HG03571 (cell line): ENCODE data around the gene ADAM22.
"Not testable (repeated sequence)": the region's sequence is repeated elsewhere in the genome, so short reads cannot be mapped to it uniquely, and the experiment has no call there.

Source experiments
- ATAC-seq: cut with Tn5 transposase; IDR thresholded peaks from one replicate; pipeline ENCODE4 v1.9.1; 2021; ENCODE audit not compliant: unreplicated experiment

The ADAM22 gene

DNA sequence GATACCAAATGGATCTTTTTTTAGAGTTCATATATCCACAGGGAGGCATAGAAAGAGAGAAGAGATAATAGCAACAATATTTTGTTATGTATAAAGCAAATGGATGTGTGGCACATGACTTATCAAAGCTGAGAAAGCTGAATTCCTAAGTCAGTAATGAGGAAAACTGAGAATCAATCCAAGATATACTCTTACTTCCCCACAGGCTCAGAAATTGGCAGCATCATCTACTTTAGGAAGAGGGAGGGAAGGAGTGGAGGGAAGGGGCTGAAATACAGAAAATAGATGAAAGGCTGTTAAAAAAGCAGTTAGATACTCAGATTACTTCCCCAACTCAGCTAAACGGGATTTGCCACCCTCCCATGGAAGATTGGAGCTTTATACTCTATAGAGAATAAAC is 222.3 kb downstream of the ADAM22 start:
- ATAC-seq: no peak

DNA sequence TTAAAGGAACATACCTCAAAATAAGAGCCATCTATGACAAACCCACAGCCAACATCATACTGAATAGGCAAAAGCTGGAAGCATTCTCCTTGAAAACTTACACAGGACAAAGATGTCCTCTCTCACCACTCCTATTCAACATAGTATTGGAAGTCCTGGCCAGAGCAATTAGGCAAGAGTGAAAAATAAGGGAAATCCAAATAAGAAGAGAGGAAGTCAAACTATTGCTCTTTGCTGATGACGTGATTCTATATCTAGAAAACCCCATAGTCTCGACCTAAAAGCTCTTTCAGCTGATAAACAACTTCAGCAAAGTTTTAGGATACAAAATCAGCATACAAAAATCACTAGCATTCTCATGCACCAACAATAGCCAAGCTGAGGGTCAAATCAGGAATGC is 225.7 kb downstream of the ADAM22 start:
- ATAC-seq: not testable (repeated sequence)

DNA sequence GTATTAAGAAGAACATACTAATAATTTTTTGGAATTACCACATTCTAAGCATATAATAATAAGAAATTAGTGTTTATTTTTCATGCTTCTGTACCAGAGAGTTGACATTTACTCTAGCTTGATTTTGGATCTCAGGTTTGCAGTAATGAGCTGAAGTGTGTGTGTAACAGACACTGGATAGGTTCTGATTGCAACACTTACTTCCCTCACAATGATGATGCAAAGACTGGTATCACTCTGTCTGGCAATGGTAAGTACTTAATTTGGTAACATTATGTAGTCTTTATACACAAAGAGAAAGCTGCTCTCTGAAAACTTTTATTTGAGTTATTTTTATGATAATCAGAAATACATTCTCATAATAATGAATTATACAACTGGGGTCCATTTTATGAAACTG is 231.6 kb downstream of the ADAM22 start:
- ATAC-seq: no peak

DNA sequence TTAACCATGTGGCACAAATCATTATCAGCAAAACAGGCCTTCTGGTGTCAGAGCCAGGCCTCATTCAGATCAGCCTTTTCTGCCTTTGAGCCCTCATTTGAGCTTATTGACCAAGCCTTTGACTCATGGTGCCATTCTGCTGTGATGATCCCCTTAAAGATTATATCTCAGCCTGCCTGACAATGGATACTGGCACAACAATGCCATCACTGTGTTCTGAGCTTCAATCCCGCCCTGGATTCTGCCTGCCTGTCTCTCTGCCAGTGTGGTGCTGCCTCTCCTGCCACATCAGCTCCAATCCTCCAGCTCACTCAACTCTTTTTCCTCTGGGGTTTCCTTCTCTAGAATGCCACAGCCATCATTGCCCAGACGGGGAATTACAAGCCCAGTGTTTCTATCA is 233.2 kb downstream of the ADAM22 start:
- ATAC-seq: no peak

DNA sequence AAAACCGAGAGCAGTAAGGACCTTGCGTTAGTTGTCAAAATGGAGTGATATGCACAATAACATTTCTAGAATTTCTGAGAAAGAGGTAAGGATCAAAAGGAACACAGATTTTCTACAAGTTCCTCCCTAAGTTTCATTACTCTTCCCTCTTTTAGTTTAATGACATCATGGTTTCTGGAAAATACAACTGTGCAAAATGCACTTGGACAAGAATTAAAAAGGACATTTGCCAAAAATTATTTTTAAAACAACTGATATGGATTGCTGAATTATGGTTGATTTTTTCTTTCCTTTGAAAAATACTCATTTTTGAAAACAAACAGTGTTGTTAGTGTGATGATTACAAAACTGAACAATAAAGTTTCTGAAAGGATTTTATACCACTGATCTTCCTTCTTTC is 233.7 kb downstream of the ADAM22 start:
- no peak for ATAC-seq

DNA sequence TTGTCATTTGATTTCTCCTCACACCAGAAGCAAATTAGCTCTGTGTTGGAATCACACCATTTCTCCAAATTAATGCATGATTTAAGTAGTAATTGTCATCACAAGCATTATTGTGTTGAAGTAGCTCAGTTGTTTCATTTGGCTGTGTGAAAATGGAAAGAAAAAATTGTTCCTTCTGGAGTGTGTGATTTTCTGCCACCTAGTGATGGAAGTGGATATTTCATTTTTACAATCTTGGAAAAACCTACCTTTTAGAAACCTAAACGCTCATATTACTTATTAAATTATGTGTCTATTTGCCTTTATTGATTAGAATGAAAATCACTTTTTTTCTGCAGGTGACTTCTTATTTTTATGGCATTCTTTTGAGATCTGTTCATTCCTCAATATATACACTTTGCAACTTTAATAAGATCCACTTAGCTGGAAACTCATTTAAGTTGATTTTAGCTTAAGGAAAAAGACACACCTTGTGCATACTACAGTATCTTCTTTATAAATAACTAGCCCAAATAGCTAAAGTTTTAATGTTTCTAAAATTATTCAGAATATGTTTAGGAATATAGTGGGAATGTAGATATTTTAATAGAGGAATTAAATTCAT is 235.8 kb downstream of the ADAM22 start:
- no peak for ATAC-seq

DNA sequence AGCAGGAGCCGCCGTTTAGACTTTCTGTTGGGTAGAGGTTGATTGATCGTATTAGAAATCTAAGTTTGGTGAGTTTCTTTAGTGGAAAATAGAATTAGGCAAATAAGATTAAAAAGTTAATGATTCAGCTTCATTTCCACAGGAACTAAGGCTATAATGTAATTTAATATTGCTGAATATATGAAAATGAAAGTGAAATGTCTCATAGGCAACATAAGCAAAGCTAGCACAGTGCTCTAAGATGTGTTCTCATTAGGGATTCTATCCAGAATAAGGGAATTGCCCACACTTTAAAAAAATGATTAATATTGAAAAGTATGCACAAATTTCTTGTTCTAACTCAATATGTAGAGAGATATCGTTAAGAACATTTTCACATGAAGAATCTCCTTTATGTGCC is 238.8 kb downstream of the ADAM22 start:
- ATAC-seq: no peak

DNA sequence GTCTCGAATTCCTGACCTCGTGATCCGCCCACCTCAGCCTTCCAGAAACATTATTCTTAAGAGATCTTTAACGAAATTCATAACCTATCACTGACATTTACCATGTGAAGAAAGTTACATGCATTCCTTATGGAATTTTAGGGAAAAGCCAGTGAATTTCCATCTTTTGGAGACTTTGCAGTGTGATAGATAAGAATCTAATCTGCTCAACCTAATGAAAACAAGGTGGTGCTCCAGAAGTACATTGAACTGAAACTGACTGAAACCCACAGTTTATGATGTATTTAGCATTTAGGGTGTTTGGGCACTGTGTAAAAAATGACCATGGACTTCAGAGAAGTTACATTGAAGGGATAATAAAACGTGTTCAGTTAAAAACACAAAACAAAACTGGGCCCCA is 242.1 kb downstream of the ADAM22 start:
- no peak for ATAC-seq

DNA sequence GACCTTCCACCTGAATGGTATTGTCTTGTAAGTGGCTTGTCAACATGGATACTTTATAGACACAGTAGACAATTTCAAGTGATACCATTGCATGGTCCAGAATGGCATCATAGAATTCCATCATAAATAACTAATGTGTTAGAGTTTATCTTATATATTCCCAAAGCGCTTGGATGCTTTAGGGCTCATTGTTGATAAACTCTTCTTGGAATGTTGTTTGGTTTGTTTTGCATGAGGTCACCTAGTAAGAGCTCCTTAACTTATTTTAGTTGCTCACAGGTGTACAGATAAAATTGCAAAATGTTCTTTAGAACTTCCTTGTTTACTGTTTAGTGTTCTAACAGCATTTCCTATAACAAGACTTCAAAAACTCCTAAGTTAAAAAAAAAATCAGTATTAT is 249.0 kb downstream of the ADAM22 start:
- ATAC-seq: no peak

DNA sequence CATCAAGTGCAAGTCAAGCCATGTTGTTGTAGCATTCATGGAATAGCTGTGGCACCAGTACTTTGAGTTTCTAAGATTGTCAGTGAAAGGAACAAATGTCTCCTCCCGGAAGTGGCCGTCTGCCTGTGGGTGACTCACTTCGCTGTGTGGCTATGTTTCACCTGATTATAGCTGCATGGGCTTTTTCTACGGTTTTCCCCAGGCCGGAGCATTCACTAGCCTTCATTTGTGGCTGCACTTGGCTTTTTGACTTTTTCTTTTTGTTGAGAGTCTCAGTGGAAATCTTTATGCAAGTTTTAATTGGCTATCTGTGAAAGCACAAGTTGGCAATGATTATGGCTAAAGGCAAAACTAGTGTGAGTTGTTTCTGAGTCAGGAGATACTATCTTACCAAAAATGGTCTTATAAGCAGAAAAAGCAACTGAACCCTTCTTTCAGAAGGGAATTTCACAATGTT is 250.8 kb downstream of the ADAM22 start:
- peak; percentile 61 for ATAC-seq

DNA sequence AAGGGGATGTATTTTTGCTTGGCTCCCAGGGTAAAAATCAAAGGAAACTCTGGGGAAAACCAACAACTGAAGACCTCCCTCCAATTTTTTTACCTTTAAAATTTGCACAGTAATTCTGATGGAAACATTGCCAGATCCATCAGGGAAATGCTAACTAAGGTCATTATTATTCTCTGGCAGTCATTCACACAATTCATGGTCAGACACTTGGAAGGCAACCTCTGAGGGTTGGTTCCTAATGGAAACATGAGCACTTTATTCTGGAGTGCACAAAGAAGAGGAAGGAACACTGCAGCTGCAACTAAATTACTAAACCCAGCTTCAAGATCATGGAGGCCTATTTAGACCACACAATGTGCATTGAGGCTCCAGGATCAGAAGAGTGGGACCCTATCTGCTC is 251.6 kb downstream of the ADAM22 start:
- no peak for ATAC-seq

DNA sequence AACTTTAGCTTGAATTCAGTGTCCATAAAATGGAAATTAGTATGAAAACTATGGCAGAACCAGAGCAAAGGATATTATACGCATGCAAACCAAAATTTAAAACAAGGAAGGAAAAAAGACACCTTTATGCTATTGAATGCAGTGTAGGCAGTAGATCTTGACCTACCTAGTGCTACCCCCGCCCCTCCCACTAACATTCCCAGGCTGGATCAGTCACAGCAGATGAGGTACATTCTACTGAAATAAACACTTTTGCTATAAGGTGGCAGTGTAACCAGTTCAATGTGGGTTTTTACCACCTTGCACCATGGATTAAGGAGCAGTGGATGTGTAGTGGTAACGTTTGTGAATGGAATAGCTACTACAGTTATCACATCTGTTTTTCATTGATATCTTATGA is 257.9 kb downstream of the ADAM22 start:
- no peak for ATAC-seq

DNA sequence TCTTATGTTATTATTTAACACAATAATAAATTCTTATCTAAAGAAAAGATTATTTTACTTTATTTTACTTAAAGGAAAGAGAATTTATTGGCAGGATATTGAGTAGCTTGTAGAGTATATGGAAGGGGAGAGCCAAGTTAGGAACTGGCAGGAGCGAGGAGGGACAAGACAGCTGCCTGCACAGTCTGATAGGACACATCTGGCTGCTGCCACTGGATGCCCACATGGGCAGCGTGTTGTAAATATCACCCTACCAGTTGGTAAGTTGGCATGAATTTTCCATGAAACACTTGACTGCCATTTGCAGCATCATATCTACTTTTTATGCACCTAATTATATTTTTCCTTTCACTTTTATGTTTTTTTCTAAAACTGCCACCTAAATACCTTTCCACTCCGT is 266.2 kb downstream of the ADAM22 start:
- ATAC-seq: no peak

DNA sequence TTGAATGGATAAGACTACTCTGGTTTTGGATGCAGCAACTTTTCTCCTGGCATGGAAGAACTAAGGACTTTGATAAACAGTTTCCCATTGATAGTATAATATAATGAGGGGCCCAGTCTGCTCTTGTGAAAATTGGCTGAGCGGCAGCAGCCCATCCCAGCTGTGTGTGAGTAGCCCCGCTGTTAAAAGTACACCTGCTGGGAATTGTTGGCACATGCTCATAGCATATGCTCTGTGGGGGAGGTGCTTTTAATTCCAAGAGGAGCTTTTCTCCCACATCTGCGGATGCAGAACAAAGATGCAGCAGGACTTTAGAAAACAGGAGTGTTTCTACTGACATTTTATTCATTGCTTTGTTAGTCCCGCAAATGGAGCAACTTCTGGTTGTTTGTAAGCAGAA is 266.7 kb downstream of the ADAM22 start:
- ATAC-seq: no peak

DNA sequence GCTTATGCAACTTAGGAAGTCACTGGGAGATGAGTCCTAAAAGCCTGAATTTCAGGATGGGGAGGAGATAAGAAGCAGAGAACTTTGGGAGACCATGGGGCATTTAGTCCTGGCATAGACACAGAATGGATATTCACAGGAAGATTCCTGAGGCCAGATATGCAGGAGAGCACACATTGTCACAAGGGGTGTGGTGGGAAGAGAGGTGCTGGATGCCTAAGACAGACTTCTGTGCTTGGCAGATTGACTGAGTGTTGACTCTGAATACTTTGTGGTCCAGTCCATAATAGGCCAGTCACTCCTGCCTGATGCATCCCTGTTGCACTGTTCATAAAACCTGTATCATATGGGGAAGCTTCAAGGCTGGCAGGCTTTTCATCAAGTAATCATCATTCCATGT is 267.3 kb downstream of the ADAM22 start:
- no peak for ATAC-seq

DNA sequence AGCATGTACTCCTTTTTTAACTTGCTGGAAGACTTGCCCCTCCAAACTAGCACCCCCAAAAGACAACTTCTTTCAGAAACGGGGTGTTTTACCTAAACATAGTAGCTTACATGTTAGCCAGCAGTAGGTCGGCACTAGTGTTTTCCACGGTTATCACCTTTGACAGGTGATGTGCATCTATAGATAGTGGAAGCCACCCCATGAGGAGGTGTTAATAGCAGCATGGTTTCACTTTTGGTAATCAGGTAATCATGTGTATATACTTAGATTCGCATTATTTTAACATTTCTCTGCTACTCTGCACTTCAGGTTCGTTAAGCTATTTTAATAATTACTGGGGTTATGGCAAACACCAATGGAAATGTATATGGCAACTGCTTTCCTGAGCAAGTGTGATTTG is 268.2 kb downstream of the ADAM22 start:
- ATAC-seq: no peak

DNA sequence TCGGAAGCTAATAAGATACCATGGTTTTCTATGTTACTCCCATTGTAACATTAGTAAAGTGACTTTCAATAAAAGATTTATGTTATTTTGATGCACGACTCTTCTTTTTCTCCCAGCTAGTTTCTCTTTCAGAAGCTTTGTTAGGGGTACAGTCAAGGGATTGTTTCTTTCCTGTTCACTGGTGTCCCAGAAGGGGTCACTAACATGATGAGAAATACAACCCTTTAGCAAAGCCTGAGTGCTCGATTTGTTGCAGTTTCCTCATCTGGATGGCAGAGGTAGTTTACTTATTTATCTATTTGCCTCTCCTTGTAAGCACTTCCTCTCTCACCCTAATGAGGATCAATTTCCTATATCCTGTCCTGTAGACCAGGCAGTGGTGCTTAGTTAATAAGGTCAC is 268.7 kb downstream of the ADAM22 start:
- ATAC-seq: no peak

DNA sequence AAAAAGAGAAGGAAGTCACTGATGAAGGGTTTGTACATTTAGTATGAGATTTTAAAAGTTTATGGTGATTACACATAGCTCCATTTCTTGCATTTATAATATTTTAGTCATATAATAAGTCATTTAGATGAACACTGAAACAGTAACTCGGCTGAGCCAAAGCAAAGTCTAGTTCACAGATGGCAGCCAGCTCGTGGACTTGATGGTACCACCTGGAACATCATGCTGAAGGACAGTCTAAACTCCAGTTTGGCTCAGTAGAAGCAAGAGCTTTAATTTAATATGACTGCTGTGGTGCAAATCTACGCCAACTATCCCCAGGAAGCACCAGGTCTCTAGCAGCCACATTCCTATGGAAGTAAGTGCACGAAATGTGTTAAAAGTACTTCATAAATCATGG is 269.4 kb downstream of the ADAM22 start:
- no peak for ATAC-seq

DNA sequence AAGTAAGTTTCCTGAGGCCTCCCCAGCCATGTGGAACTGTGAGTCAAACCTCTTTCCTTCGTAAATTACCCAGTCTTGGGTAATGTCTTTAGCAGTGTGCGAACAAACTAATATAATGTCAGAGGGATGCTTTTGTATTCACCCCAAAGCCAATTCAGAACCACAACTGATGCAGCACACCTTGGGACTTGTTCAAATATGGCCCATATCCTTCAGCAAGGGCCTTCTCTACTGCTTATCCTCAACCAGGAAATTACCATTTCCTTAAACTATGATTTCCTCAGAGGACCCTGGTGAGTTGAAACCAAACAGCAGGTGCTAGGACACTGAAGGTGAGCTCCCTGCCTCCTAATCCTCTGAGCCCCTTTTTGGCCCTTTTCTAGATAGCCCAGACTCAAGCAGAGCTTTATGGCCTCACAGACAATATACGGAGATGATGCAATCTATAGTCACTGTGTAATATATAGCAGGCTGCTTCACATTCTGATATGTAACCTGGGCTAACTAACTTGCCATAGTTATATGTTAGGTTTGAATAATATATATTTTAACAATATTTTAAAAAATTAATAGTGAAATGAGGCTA is 270.6 kb downstream of the ADAM22 start:
- ATAC-seq: no peak

DNA sequence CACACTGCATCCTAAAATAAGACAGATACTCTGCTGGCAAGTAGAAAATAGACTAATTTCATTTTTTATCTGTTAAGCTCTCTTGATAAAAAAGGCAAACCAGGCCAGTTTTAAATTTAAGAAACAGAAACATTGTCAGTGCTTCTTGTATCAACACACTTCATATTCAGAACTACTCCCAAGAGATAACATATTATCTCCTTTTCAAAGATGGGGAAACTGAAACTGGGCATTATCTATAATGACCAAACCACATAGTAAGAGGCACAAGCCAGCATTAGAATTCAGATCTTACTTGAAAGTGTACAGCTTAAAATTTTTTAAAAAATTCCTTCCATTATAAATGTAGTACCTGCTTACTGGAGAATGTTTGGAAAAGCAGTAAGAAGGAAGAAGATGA is 271.1 kb downstream of the ADAM22 start:
- no peak for ATAC-seq

DNA sequence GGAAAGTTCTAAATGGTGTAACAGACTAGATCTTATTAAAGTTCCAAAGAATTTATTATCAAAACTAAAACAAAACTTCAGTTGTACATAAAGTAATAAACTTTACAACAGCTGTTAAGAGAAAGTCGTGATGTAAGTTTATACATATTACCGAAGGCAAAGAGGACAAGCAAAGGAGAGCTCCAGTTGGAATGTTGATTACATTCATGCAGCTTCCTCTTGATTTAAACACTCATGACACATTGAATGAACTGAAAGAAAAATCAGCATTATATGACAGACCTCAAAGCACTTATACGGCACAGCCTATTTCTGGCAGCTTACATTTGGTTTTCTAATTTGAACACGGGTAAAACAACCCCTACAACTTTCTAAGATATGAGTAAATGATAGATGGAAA is 272.2 kb downstream of the ADAM22 start:
- no peak for ATAC-seq

DNA sequence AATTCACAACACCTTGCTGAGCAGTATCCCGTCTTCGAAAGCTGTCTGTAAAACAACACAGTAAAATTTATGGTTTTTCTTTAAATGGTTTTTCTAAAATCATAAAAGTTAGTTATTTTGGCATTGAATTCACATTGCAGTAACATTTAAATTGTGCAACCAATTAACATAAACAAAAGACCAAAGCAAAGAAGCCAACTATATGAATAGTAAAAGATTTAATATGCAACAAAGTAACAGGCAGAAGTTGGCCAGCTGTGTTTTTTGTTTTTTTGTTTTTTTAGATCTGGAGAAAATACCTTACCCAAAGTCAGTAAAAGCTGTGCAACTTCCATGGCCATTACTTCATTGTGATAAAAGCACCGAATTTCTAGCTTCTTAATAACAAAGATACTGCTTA is 274.5 kb downstream of the ADAM22 start:
- no peak for ATAC-seq

DNA sequence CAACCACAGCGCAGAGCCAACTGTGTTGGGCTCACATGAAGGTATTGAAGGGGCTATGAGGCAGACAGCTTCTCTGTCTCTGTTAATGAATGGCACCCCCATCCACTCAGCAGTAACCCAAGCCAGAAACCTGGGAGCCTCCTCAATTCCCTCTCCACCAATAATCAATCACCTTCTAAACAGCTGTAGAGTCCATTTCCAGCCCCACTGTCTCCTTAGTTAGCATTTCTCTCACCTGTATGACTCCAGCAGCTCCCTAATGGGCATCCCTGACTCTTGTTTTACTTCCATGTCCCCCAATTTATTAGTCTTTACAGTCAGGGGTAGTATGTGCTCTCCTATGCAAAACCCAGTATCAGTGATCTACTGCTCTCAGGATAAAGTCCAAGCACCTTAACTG is 278.9 kb downstream of the ADAM22 start:
- ATAC-seq: no peak
